ENCODE measurements around the gene CDH16.

DNA sequence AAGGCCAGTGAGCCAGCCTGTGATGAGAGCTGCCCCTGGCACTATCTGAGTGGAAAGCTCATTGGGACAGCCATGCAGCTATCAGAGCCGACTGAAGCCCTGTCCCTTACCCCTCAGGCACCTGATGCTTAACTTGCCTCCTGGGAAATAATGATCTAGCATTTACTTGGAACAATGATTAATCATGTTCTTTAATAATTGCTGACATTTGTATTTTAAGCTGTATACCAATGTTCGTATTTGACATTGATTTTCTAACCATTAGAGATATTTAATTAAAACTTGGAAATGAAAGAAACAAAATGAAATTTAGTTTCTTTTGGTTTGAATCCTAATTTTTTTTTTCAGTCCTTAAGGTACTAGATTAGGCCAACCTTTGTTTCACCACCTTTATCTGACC lies 27.9 kb downstream of the CDH16 start:
- TF ChIP-seq, protein P1, sequence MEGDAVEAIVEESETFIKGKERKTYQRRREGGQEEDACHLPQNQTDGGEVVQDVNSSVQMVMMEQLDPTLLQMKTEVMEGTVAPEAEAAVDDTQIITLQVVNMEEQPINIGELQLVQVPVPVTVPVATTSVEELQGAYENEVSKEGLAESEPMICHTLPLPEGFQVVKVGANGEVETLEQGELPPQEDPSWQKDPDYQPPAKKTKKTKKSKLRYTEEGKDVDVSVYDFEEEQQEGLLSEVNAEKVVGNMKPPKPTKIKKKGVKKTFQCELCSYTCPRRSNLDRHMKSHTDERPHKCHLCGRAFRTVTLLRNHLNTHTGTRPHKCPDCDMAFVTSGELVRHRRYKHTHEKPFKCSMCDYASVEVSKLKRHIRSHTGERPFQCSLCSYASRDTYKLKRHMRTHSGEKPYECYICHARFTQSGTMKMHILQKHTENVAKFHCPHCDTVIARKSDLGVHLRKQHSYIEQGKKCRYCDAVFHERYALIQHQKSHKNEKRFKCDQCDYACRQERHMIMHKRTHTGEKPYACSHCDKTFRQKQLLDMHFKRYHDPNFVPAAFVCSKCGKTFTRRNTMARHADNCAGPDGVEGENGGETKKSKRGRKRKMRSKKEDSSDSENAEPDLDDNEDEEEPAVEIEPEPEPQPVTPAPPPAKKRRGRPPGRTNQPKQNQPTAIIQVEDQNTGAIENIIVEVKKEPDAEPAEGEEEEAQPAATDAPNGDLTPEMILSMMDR (IDR thresholded peaks at IDR 0.05; ENCODE audit: low read length), result no peak
- TF ChIP-seq EZH2 (IDR thresholded peaks at IDR 0.05; ENCODE audit: borderline replicate concordance, low read length), result no peak

Data from OCI-LY1 (cell line).